Measurements from ENCODE around the gene CCDC188.

DNA sequence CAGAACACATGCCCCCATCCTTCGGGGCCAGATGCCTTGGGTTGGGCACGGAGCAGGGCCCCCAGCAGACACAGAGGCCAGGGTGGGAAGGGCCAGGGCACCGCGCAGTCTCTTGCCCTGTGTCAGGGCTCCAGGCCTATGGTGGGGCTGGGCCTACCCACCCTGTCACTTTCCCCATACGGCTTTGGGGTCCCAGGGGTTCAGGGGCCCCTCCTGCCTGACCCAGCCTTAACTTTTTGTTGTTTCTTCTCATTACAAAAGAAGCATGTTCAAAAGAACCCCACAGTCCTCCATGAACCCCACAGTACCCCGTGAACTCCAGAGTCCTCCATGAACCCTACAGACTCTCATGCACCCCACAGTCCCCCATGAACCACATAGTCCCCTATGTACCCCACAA is 33.0 kb upstream of the CCDC188 start:
- TF ChIP-seq, protein P1, sequence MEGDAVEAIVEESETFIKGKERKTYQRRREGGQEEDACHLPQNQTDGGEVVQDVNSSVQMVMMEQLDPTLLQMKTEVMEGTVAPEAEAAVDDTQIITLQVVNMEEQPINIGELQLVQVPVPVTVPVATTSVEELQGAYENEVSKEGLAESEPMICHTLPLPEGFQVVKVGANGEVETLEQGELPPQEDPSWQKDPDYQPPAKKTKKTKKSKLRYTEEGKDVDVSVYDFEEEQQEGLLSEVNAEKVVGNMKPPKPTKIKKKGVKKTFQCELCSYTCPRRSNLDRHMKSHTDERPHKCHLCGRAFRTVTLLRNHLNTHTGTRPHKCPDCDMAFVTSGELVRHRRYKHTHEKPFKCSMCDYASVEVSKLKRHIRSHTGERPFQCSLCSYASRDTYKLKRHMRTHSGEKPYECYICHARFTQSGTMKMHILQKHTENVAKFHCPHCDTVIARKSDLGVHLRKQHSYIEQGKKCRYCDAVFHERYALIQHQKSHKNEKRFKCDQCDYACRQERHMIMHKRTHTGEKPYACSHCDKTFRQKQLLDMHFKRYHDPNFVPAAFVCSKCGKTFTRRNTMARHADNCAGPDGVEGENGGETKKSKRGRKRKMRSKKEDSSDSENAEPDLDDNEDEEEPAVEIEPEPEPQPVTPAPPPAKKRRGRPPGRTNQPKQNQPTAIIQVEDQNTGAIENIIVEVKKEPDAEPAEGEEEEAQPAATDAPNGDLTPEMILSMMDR (IDR thresholded peaks at IDR 0.05; ENCODE audit: insufficient read depth, low read depth, low read length): no peak
- no peak for TF ChIP-seq EZH2 (IDR thresholded peaks at IDR 0.05; ENCODE audit: insufficient read depth, low read length)
